ENCODE results near the gene CARD8.

CARD8 gene

DNA sequence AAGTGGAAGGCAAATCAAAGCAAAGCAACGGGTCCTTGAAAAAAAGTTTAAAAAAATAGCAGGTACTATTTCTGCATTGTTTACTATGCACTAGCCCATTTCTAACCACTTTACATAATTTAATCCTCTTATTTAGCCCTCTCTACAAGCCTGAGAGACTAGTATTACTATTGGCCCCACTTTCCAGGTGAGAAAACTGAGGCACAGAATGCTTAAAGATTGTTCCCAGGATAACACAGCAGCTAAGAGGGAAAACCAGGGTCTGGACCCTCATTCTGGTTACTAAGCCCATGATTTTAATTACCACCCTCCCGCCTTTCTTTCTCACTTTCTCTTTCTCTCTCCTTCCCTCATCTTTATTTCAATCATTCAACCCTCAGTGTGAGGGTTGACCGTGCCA is 79.5 kb downstream of the CARD8 start:
- in situ Hi-C loops (cut with HindIII; ENCODE audit: low sequenced_read_pairs): no loop called here

DNA sequence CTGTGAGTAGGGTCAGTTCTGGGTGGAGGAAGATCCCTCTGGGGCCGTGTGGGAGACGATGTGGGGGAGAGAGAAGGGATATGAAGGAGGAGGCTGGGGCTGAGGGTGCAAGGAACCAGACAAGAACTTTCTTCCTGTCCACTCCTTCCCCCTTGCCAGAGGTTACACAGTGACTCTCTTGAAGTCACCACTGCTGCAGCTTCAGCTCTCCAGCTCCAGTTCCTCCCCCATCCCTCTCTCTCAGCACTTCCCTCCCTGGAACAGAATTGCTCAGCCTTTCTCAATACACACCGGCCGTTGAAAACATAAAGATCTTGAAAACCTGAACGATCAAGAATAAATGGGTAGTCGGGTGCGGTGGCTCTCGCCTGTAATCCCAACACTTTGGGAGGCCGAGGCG is 80.1 kb downstream of the CARD8 start:
- in situ Hi-C loops (cut with HindIII; ENCODE audit: low sequenced_read_pairs): no loop called here

DNA sequence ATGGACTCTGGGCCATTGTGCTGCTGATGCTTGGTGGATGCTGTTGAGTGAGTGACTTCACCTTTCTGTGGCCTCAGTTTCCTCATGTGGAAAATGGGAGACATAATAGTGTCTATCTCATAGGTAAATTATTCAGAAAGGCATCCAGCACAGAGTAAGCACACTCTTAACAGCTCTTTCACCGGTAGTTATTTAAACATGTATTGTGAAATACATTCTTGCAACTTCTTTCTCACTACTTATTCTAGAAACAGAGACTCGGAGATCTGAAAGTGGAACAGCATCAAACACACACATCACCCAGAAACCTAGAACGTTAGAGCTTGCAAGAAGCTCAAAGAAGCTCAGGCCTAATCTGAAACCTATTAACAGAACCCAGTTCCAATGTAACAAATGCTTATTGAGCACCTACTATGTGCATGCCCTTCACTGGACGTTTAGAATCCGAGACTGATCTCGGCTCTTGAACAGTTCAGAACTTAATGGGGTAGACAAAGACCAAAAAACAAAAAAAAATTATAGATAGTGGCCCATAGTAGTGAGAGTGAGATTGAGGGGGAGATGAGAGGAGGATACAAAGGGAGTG is 81.2 kb downstream of the CARD8 start:
- in situ Hi-C loops (cut with HindIII; ENCODE audit: low sequenced_read_pairs): no loop called here

GRCh38 chr19:48171710-48172109 is 84.0 kb downstream of the CARD8 start:
- in situ Hi-C loops (cut with HindIII; ENCODE audit: low sequenced_read_pairs): no loop called here

DNA sequence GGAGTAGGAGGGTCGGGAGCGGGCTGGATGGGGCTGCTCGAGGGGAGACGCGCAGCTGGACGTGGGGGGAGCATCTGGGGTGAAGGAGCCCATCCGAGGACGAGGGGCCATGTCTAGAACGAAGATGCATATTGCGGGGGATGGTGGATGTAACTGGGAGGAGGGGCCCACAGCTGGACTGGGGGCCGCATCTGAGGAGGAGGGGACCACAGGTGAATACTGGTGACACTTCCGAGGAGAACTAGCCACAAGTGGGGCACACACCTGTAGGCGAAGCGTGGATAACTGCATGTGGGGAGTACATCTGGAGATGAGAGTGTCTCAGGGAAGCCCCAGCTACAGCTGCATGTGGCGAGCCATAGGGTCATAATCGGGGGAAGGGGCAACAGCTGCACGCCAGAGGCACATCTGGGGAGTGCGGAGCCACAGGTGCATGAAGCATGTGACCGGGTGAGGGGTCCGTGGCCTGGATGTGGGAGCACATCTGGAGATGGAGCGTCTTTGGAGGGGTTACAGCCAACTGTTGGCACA is 84.8 kb downstream of the CARD8 start:
- in situ Hi-C loops (cut with HindIII; ENCODE audit: low sequenced_read_pairs): no loop called here

DNA sequence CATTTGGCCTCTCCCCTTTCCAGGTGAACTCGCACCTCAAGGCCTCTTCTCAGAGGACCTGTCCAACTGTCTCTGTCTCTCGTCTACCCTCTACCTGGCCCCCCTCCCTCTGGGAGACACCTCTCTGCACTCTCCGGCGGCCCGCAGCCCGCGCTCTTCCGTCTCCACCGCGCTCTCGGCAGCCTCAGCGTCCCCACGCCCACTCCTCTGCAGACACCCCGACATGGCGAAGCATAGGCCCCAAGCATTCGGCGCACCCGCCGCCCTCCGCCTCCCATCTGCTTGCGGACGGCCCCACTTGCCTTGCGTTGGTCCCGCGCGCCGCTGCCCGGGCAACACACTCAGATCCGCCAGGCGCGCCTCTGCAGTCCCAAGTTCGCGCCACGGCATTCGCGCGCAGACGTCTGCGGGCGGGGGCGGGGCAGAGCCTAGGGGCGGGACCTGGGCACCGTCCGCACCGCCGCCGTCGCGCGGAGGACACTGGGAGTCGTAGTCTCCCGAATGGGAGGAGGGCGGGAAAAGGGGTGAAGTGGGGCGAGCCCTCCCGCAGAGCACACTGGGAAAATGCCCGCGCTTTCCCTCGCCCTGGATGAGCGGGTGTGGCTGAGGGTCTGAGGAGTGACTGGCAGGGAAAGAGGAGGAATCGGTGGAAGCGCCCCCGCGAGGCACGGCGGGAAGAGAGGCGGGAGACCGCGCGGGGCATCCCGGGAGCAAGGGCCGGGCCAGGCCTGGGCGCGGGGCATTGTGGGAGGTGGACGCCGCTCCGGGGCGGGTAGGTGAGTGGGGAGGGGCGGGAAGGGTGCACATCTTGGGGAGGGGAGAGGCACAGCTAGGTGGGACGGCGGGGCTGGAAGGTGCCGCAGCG is 85.5 kb downstream of the CARD8 start, which contains the start of the genes LIG1 and ZSWIM9:
Gene LIG1 (minus strand): TSS at position 406 of the 865 bp plus-strand sequence. CDS start 4,778 bp downstream, outside the sequence.
Gene ZSWIM9 (plus strand): TSS at position 742 of the 865 bp plus-strand sequence. CDS start 1,123 bp downstream, outside the sequence.
- in situ Hi-C loops (cut with HindIII; ENCODE audit: low sequenced_read_pairs): no loop called here

DNA sequence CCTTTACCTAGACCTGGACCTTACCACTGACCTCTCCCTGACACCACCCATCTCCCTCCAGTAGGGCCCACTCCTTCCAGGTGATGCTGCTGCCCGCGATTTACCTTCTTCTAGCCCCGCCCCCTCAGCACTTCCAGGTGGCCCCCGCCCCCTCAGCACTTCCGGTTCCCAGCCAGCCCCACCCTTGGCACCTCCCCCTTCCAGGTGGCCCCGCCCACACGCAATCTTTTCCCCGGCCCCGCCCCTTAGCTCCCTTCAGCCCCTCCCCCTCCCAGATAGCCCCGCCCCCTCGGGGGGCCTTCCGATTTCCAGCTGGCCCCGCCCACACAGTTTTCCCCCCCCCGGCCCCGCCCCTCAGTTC is 86.2 kb downstream of the CARD8 start:
- in situ Hi-C loops (cut with HindIII; ENCODE audit: low sequenced_read_pairs): no loop called here

DNA sequence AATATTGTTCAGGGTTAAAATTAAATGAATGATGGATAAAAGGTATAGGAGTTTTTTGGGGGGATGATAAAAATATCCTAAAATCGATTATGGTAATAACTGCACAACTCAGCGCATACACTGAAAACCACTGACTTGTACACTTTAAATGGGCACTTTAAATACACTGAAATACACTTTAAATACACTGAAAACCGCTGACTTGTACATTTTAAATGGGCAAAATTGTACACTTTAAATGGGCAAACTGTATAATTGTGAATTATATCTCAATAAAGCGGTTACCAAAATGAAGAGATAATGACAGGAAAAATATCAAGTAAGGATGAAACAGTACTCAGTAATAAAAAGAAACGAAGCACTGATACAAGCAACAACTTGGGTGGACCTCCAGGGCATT is 87.0 kb downstream of the CARD8 start:
- in situ Hi-C loops (cut with HindIII; ENCODE audit: low sequenced_read_pairs): no loop called here

GRCh38 chr19:48158210-48158790 is 97.4 kb downstream of the CARD8 start:
- in situ Hi-C loops (cut with HindIII; ENCODE audit: low sequenced_read_pairs): no loop called here
